ENCODE data around the gene DSG1. TPM values are rescaled to one million over a fixed set of nuclear protein-coding genes. Genes with fewer than 3 reads are reported as not detected.
A peak's percentile ranks its signal among the peaks of the same experiment; 100 is the strongest.

DSG1 gene
- total RNA-seq, 1 donor from 2014 or later: not detected

DNA sequence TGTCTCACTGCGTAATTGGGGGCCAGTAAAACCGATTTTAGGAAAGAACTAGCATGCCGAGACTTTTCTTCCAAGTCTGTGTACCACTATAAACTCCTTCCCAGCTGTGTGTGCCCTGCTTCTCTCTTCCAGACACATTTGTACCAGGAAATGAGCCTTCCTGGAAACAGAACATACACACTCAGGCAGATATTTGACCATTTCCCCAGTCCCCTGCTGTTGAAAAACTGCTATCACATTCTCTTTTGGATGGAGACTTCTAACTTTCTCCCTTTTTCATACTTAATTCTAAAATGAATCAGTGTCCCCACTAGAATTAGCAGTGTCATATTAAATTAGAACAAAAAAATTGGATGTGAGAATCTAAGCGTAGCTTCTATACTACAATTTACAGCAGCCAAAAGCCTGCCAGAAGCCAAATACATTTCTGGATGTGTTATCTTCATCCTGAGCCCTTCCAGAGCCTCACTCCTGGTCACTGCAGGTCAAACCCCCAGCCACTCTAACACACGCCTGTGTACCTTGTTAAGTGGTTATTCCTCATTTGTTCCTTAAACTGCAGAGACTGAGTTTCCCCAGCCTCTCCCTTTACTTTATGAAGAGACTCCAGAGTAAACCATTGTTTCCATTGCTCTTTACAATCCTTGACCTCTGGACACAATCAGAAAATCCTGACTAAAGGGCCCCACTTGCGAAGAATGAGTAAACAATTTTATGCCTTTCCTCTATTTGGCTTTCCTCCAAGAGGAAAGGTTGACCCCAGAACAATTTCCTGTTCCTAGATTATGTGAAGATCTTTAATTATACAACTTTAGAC, 79.0 kb downstream of the DSG1 start:
- DNase-seq: no peak
- Histone ChIP-seq H3K36me3 (no peaks in the 10 kb centered on the region), H3K27ac (no peak overlapping the region), H3K9me3 (no peaks in the 10 kb centered on the region), H3K4me1 (peaks cover 7% of the 10 kb centered on the region), H3K27me3 (no peaks in the 10 kb centered on the region), H3K4me3 (no peak overlapping the region)
- peak; percentile 57 for ATAC-seq
- TF ChIP-seq, protein P1, sequence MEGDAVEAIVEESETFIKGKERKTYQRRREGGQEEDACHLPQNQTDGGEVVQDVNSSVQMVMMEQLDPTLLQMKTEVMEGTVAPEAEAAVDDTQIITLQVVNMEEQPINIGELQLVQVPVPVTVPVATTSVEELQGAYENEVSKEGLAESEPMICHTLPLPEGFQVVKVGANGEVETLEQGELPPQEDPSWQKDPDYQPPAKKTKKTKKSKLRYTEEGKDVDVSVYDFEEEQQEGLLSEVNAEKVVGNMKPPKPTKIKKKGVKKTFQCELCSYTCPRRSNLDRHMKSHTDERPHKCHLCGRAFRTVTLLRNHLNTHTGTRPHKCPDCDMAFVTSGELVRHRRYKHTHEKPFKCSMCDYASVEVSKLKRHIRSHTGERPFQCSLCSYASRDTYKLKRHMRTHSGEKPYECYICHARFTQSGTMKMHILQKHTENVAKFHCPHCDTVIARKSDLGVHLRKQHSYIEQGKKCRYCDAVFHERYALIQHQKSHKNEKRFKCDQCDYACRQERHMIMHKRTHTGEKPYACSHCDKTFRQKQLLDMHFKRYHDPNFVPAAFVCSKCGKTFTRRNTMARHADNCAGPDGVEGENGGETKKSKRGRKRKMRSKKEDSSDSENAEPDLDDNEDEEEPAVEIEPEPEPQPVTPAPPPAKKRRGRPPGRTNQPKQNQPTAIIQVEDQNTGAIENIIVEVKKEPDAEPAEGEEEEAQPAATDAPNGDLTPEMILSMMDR (IDR thresholded peaks at IDR 0.05): no peak
- intact Hi-C loops (cut with DNase I): no loop called here

DNA sequence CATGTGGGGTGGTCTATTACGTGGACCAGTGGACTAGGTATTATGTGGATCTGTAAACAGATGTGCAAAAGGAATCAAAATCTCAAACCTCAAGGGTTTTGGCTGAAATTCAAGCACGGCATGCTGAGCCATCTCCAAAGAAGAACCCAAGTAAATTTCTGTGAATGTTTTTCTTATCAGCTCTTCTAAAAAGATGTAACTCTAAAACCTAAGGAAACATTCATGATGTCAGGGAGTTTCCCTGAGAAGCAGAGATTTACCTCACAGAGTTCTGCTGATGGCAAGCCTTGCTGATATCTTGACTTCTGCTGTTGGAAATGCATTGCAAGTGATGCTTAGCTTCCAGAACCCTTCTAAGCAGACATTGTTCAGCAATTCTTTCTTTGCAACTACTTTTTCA, 80.2 kb downstream of the DSG1 start:
- intact Hi-C loops (cut with DNase I): no loop called here
- no peak overlapping the region for H3K4me3 ChIP-seq
- H3K27me3 ChIP-seq: no peaks in the 10 kb centered on the region
- DNase-seq (no peak), ATAC-seq (no peak)
- TF ChIP-seq, protein P1 (IDR thresholded peaks at IDR 0.05): no peak
- H3K9me3 ChIP-seq: no peaks in the 10 kb centered on the region
- no peak overlapping the region for H3K27ac ChIP-seq
- H3K4me1 ChIP-seq: peaks cover 7% of the 10 kb centered on the region
- no peaks in the 10 kb centered on the region for H3K36me3 ChIP-seq

DNA sequence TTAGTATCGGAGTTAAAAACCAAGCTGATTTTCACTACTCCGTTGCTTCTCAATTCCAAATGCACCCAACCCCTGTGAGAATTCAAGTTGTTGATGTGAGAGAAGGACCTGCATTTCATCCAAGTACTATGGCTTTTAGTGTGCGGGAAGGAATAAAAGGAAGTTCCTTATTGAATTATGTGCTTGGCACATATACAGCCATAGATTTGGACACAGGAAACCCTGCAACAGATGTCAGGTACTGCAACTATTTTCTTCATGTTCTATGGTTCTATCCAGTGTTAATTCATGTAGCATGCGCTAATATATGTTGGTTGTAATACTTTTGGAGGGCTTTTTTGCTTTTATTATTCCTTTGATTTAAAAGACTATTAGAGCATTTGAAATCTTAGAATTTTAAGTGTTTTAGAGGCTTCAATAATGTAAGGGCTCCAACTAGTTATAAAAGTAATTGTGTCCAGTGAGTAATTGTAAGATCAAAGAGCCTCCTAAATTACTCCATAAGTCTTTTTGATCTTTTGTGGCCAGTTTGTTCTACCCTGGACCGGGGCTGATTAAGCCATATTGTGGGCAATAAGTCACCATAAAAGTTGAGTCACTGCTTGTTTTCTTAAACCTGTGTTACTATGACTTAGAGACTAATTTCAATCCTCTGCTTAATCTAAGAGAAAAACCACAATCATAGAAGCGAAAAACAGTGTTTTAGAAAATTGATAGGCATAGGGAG, 81.5 kb downstream of the DSG1 start:
- no peak for ATAC-seq
- Histone ChIP-seq H3K36me3 (no peaks in the 10 kb centered on the region), H3K27me3 (no peaks in the 10 kb centered on the region), H3K9me3 (no peaks in the 10 kb centered on the region), H3K4me1 (peaks cover 7% of the 10 kb centered on the region), H3K27ac (no peak overlapping the region), H3K4me3 (no peak overlapping the region)
- DNase-seq: no peak
- intact Hi-C loops (cut with DNase I): no loop called here
- TF ChIP-seq, protein P1 (IDR thresholded peaks at IDR 0.05): no peak

DNA sequence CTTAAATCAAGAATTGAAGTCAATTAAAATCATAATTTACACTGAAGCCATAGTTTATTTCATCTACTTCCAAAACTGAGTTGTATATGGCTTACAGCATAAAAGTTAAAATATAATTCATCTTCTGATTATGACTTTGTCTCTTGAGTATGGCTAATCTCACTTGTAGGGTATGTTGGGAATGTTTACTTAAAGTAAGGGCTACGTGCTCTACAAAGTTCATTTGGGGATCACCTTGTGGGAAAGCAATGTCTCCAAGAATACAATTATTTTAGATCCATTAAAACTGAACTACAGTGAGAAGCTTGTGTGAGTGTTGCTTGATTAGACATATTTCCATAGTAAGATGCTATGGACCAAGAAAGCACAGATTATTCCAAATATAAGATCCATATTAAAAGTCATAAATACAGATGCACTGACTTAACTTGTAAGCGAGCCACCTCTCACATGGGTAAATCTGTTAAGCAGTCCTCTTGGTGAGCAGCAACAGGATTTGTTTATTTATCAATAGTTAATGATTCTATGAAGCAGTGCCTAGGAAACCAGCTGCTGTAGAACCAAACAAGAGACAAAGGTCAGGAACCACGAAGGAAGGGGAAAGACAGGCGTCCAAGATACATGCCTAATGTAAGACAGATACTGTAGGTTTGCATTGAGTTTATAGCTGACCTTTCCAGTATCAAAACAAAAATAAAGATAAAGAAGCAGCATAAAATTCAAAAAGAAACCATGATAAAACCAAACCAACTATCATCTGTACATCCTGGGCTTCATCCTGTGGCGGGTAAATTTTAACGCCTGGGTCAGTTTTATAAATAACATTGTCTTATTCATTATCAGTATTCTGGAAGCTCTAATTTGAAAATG, 83.4 kb downstream of the DSG1 start:
- no peaks in the 10 kb centered on the region for H3K36me3 ChIP-seq

DNA sequence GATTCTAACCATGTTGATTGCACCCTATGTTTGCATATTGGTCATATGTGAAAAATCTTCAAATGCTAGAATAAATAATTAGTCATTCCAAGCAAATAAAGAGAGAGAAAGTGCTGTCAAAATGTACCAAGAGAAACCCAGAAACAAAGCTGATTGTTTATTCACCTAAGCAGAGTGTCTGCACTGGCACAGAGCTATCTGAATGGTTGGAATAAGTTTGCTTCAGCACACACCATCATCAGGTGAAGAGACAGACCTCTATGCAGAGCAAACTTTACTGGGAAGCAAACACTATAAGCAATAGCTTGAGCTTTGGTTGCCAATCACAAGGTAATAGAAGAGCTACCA, 84.0 kb downstream of the DSG1 start:
- no peaks in the 10 kb centered on the region for H3K27me3 ChIP-seq
- ATAC-seq (no peak), DNase-seq (no peak)
- TF ChIP-seq, protein P1 (IDR thresholded peaks at IDR 0.05): no peak
- no peaks in the 10 kb centered on the region for H3K36me3 ChIP-seq
- no peak overlapping the region for H3K27ac ChIP-seq
- H3K4me1 ChIP-seq: peaks cover 4% of the 10 kb centered on the region
- no peaks in the 10 kb centered on the region for H3K9me3 ChIP-seq
- intact Hi-C loops (cut with DNase I): no loop called here
- H3K4me3 ChIP-seq: no peak overlapping the region

More for the DNA sequence above, 83.4 kb downstream of the DSG1 start:
- Histone ChIP-seq H3K27ac (no peak overlapping the region), H3K9me3 (no peaks in the 10 kb centered on the region), H3K4me3 (no peak overlapping the region), H3K27me3 (no peaks in the 10 kb centered on the region), H3K4me1 (peaks cover 7% of the 10 kb centered on the region)
- no peak for ATAC-seq
- TF ChIP-seq, protein P1 (IDR thresholded peaks at IDR 0.05): no peak
- no peak for DNase-seq
- intact Hi-C loops (cut with DNase I): no loop called here
